ENCODE results near the gene COG8. TPM values are rescaled to one million over a fixed set of nuclear protein-coding genes. Genes with fewer than 3 reads are reported as not detected.

COG8 gene
- total and polyA plus RNA-seq, 2 experiments from 2014 or later = 30.2 to 41.5 TPM

DNA sequence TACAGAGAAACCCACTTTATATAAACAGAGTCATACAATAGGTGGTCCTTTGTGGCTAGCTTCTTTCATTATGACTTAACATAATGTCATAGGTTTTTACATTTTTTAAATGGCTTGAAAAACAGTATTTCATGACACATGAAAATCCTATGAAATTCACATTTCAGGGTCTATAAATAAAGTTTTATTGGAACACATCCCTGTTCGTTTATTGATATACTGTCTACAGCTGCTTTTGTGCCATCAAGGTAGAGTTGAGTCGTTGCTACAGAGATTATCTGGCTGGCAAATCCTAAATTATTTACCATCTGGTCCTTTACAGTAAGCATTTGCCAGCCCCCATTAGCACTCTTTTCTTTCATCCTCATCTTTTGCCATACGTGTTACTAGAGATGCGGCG, 25.9 kb downstream of the COG8 start:
- H3K9me3 ChIP-seq (ENCODE audit: low read depth) = no peaks in the 10 kb centered on the region
- no peaks in the 10 kb centered on the region for H3K27me3 ChIP-seq
- no peak overlapping the region for H3K4me3 ChIP-seq
- H3K4me1 ChIP-seq (ENCODE audit: insufficient read depth) = peaks cover 8% of the 10 kb centered on the region
- H4K20me1 ChIP-seq (ENCODE audit: insufficient read depth, poor library complexity, severe bottlenecking) = peaks cover 14% of the 10 kb centered on the region
- DNase-seq (ENCODE audit: low spot score) = no peak
- WGBS (ENCODE audit: low lambda C conversion rate, missing lambda C conversion rate) = 97% methylated on average over 5 of the region's 5 CpGs
- no peak overlapping the region for H2AFZ ChIP-seq
- H3K27ac ChIP-seq = no peak overlapping the region
- H3K4me2 ChIP-seq = no peak overlapping the region
- H3K79me2 ChIP-seq = peaks cover 42% of the 10 kb centered on the region
- no peak for TF ChIP-seq EZH2phosphoT487 (IDR thresholded peaks at IDR 0.05; ENCODE audit: low read depth, severe bottlenecking, unreplicated experiment)
- TF ChIP-seq EZH2 (IDR thresholded peaks at IDR 0.05; ENCODE audit: borderline replicate concordance) = no peak
- TF ChIP-seq CTCF (IDR thresholded peaks at IDR 0.05; ENCODE audit: poor library complexity) = no peak
- no peaks in the 10 kb centered on the region for H3K36me3 ChIP-seq (replicated peaks; ENCODE audit: insufficient read depth, low read depth)
- no peaks in the 10 kb centered on the region for H3K9me2 ChIP-seq (replicated peaks; ENCODE audit: insufficient read depth)

DNA sequence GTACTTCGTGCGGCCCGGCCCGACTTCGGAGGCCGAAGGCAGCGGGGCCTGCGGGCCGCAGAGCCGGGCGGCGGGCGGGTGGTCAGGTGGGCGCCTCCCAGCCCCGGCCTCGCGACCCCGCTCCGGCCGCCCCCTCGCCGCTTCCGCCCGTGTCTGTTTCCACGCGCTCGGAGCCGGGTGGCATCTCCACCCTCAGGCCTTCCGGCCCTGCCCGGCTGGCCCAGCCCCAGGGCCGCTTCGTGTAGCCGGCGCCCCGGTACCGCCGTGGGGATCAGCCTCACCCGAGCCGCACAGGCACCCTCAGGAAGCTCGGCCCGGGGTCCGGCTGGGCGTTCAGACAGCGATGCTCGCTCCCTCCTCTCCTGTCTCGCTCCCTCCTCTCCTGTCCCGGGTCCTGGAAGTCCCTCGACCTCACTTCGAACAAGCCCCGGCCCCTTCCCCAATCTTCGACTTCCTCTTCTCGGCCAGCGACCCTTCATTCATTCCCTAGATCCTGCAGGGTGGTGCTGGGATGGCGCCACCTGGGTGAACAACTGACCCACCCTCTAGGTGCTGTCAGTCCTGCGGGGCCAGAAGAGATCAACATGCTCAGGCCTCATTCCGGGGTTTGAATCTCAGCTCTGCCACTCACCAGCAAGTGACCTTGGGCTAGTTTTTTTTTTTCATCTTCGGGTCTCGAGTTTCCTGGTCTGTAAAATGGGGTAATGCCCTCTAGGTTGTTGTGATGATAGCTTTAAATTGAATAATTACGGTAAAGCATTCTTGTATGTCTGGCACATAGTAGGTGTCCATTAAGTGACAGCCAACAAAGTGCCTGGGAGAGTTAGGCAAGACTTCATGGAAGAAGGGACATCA, 27.6 kb downstream of the COG8 start:
- Histone ChIP-seq H3K9me2 (replicated peaks; ENCODE audit: insufficient read depth) (no peaks in the 10 kb centered on the region), H3K4me1 (ENCODE audit: insufficient read depth) (peaks cover 8% of the 10 kb centered on the region), H3K4me2 (peak overlapping the region; percentile 83), H3K27me3 (no peaks in the 10 kb centered on the region), H3K4me3 (peak overlapping the region; percentile 91), H4K20me1 (ENCODE audit: insufficient read depth, poor library complexity, severe bottlenecking) (peaks cover 14% of the 10 kb centered on the region), H3K27ac (peak overlapping the region; percentile 87), H3K36me3 (replicated peaks; ENCODE audit: insufficient read depth, low read depth) (no peaks in the 10 kb centered on the region), H3K79me2 (peaks cover 42% of the 10 kb centered on the region), H2AFZ (peak overlapping the region; percentile 80), H3K9me3 (ENCODE audit: low read depth) (no peaks in the 10 kb centered on the region)
- TF ChIP-seq EZH2phosphoT487 (IDR thresholded peaks at IDR 0.05; ENCODE audit: low read depth, severe bottlenecking, unreplicated experiment) (no peak), CTCF (IDR thresholded peaks at IDR 0.05; ENCODE audit: poor library complexity) (peak; percentile 11)
- 6% methylated on average over 25 of the region's 59 CpGs for whole genome bisulfite sequencing (ENCODE audit: low lambda C conversion rate, missing lambda C conversion rate)
- peak; percentile 63 for DNase-seq (ENCODE audit: low spot score)

DNA sequence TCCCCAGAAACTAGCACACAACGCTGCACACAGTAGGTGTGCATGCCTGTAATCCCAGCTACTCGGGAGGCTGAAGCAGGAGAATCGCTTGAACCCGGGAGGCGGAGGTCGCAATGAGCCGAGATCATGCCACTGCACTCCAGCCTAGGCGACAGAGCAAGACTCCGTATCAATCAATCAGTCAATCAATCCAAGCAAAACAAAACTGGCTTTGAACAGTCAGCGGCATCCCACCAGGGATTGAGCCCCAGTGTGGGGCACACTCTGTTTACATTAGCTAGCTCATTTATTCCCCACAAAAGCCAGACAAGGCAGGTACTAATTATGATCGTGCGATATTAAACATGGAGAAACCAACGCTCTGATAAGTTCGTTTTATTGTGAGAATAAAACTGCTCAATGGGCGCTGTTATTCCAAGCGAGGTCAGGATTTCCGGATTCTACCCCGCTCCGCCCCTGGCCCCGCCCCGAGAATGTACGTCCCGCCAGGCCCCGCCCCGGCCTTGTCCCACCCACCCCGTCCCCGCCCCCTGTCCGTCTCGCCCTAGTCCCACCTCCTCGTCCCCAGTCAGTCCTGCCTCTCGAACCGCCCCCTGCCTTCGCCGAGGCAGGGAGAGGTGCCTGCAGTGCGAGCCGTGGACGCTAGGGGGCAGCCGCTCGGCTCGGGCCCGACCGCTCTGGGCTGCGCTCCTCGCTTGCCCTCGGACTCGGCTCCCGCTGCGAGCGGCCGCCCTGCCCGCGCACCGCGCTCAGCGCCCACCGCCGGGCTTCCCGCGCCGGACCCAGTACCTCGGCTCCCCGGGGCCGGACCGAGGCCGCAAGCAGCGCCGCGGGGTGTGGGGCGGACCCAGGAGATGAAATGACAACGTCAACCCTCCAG, 28.5 kb downstream of the COG8 start, which contains the start of gene VPS4A:
TSS of gene VPS4A (plus strand) at position 698 of the 880 bp plus-strand sequence. CDS start at position 860, 162 bp downstream.
- Histone ChIP-seq H3K27me3 (no peaks in the 10 kb centered on the region), H4K20me1 (ENCODE audit: insufficient read depth, poor library complexity, severe bottlenecking) (peaks cover 14% of the 10 kb centered on the region), H3K4me3 (peak within 1 kb of the TSS; percentile 91), H3K4me2 (peak within 1 kb of the TSS; percentile 83), H3K79me2 (peaks cover 42% of the 10 kb centered on the region), H2AFZ (peak within 1 kb of the TSS; percentile 80), H3K9me3 (ENCODE audit: low read depth) (no peaks in the 10 kb centered on the region), H3K4me1 (ENCODE audit: insufficient read depth) (peaks cover 8% of the 10 kb centered on the region), H3K27ac (peak within 1 kb of the TSS; percentile 87), H3K9me2 (replicated peaks; ENCODE audit: insufficient read depth) (no peaks in the 10 kb centered on the region), H3K36me3 (replicated peaks; ENCODE audit: insufficient read depth, low read depth) (no peaks in the 10 kb centered on the region)
- DNase-seq (ENCODE audit: low spot score) = peak; percentile 99
- WGBS (ENCODE audit: low lambda C conversion rate, missing lambda C conversion rate) = 16% methylated on average over 46 of the region's 70 CpGs
- TF ChIP-seq EZH2 (IDR thresholded peaks at IDR 0.05; ENCODE audit: borderline replicate concordance) (no peak), CTCF (IDR thresholded peaks at IDR 0.05; ENCODE audit: poor library complexity) (peak; percentile 95), EZH2phosphoT487 (IDR thresholded peaks at IDR 0.05; ENCODE audit: low read depth, severe bottlenecking, unreplicated experiment) (no peak)
